Stimulated activated CD4-positive, alpha-beta T cell treated with anti-CD3 and anti-CD28 coated beads, Interleukin-4, amount 100 ng/mL, for 24 hours (primary cell): ENCODE measurements around the gene ACSL3.
"Not testable (repeated sequence)": the region's sequence is repeated elsewhere in the genome, so short reads cannot be mapped to it uniquely, and the experiment has no call there.

Source experiments
- DNase-seq: peaks from one replicate; pipeline ENCODE4 v3.0.0-alpha.2; 2020

Gene ACSL3

DNA sequence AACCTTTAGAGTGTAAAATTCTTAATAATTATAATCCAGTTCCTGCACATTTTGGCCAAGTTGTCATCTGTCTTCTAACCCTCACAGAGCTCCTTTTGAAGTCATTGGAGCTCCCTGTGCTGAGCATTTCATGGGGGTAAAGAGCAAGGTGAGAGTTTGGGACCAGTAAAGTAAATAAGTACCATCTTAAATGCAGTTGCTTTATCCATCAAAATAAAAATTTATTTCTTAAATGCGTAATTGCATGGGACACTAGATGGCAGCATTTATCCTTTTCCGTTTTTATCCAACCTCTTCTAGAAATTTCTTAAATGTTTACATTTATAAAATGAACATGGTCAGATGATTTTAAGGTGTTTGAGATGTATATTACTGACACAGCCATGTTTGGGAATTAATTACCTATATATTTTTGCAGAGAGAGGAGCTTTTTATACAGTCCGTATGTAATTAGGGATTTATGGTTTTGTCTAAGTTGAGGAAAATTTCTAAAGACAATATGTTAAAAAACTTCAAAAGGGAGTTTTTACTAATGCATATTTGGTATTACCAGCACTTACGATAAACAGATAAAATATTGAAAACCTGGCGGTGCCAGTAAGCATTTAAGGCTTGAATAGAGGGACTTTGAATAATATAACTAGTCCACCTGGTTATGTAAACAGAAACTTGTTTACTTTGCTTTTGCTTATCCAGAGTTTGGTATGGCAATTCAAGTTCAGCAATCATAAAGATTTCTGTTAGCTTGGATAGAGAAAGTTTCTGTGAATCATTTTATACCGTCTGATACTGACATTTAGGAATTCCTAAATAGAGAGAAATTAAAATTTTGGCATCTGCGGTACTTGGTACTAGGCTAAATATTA lies 54.5 kb downstream of the ACSL3 start:
- no peak for DNase-seq

GRCh38 chr2:222916229-222917197 lies 55.7 kb downstream of the ACSL3 start:
- DNase-seq = no peak

DNA sequence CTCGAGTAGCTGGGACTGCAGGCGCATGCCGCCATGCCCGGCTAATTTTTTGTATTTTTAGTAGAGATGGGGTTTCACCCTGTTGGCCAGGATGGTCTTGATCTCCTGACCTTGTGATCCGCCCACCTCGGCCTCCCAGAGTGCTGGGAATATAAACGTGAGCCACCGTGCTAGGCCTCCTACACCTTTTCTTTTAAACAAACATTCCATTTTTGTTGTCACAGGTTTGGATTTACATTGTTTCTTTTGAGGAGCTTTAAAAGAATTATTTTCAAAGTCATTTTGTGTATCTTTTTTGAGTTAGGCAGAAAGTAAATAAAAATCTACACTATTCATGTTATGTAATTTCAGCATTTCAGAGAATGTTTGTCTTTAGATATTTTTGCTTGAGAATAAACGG lies 56.4 kb downstream of the ACSL3 start:
- DNase-seq = not testable (repeated sequence)

DNA sequence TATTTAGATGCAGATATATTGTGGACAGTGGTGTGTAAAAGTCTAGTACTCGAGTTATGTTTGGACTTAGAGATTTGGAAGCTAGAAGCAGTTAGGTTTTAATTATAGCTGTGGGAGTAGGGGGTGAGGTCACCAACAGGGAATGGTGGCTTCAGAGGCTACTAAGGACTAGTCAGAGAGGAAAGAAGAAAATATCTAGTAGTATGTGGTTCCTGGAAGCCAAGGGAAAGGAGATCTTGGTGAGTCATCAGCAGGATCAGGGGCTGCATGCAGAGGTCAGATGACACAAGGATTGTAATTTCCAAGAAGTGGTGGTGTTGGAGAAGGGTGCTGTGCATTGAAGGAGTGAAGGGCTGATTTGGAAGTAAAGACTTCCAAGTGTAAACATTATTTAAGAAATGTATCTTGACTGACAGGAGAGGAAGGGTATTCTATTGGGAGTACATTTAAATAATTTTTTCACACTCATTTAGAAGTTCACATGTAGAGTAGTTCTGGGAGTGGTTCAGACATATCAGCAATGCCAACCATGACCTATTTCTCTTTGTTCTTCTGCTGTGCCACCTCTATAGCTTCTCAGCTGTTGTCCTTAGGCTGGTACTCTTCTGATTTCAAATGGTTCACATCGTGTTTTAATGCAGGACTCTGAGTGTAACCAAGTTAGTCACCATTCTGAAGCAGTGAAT lies 59.1 kb downstream of the ACSL3 start:
- no peak for DNase-seq

DNA sequence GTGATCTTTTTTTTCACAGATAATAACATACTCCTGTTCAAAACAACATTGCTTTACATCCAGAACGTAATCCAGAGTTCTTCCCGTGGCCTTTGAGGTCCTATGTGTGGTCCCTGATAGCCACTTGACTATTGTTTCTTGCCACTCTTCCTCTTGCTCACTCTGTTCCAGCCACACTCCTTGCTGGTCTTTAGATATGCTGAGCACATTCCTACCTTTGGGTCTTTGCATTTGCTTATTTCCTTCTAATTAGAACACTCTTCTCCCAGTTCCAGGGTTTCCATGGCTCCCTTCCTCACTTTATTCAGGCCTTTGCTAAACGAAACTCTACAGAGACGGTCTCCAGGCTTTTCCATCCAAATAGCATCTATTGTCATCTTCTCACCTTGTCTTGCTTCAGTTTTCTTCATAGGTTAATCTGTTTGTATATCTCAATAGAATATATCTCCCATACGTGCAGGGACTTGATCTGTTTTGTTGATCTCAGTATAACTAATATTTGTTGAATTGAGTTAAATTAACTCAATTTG lies 59.9 kb downstream of the ACSL3 start:
- DNase-seq = no peak

GRCh38 chr2:222922019-222922800 lies 61.4 kb downstream of the ACSL3 start:
- DNase-seq = no peak

- no peak for DNase-seq
These were observed 66.1 kb downstream of the ACSL3 start for GRCh38 chr2:222926915-222927314.

DNA sequence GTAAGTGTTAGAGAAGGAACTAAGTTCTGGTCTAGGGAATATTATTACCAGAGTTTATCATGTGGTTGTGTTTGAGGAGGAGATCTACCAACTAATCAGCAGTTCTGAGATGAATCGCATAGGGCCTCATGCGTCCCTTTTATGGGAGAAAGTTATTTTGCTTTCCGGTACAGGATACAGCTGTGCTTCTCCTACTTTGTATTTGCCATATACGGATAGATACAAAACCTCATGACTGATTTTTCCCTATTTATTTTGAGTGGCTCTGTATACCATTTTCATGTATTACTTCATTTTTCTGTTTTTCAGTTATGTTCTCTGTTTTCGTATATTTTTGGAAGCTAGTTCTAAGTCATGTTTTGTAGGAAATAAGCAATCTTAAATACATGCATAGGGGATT lies 66.8 kb downstream of the ACSL3 start:
- no peak for DNase-seq

DNA sequence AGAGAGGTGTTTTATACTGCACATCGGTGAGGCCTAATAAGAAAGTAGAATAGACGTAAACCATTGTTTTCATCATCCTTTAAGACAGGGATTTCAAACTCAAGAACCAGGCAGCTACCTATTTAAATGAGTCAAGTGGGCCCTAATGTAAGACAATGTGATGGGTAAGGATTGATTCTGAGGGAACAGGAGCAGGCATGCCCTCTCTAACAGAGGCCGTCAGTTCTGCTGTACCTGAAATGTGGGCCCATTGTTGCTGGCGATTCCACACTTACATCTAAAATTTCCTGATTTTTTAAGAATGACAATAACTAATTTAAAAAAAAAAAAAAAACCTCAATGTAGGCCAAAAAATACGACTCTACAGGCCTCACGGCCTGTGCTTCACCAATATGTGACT lies 67.5 kb downstream of the ACSL3 start:
- no peak for DNase-seq

GRCh38 chr2:222930862-222931261 lies 70.0 kb downstream of the ACSL3 start:
- no peak for DNase-seq

- DNase-seq = no peak
These were observed 70.8 kb downstream of the ACSL3 start for GRCh38 chr2:222931659-222932058.

DNA sequence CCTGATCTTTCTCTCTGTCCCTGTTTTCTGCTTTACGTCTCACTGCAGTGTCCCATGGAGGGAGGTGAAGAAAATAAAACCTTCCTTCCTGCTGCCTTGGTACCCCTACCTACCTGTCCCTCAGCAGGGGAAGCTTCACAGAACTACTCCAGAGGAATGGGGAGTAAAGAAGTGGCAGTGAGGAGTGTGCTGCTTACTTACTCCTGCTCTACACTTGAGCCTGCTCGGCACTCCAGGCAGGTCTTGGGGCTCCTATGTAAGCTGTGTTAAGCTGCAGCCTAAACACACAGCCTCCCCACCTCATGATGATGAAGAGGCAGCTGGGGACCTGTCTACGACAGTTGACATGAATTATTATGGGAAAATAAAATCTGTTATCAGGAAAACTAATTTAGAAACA lies 72.6 kb downstream of the ACSL3 start:
- DNase-seq = no peak

DNA sequence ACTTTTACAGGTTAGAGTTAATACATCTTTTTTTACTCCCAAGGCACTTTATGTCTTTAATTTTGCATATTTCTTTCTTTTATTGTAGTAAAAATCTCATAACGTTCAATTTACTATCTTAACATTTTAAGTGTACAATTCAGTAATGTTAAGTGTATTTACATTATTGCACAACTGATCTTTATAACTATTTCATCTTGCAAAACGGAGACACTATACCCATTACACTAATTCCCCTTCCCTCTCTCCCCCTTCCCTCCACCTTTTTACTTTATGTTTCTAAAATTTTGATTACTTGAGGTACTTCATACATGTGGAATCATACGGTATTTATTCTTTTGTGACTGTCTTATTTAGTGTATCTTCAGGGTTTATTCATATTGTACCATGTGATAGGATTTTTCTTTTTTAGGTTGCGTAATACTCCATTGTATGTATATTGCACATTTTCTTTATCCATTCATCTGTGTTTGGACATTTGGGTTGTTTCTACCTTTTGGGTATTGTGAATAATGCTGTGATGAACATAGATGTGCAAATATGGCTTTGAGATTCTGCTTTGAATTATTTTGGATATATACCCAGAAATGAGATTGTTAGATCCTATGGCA lies 75.0 kb downstream of the ACSL3 start:
- DNase-seq = no peak

DNA sequence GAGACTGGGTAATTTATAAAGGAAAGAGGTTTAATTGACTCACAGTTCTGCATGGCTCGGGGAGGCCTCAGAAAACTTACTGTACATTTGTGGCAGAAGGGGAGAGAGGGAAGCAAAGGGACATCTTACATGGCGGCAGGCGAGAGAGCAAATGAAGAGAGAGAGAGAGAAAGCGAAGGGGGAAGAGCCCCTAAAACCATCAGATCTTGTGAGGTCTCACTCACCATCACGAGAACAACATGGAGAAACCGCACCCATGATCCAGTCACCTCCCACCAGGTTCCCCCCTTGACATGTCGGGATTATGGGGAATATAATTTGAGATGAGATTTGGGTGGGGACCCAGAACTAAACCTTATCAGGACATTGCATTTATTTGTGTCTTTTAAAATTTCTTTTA lies 75.9 kb downstream of the ACSL3 start:
- DNase-seq = no peak

DNA sequence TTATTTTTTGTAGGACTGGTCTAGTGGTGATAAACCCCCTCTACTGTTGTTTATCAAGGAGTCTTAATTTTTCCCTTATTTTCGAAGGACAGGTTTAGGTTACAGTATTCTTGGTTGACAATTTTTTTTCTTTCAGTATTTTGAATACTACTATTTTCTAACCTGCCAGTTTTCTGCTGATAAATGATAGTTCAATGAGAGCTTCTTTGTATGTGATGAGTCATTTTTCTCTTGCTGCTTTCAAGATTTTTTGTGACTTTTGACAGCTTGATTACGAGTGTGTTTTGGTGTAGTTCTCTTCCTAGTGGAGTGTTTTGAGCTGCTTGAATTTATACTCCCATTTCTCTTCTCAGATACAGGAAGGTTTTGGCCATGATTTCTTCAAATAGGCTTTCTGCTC lies 77.5 kb downstream of the ACSL3 start:
- no peak for DNase-seq

- peak; percentile 62 for DNase-seq
These were observed 78.5 kb downstream of the ACSL3 start for GRCh38 chr2:222939208-222939856.

DNA sequence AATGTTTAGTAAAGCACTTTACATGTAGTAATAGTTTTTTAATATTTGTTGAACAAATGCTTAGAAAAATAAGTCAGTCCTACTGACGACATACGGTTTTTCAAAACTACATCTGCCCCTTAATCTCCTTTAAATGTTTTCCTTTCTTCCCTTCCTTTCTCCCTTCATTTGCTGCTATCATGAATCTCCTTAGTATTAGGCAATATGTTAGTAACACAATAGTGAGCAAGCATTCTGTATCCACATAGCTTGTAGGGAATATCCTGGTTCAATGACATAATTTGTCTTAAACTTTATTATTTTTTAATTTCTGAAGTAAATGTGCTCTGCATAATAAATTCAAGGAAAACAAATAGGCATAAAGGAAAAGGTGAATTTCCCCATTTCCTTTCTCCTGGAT lies 79.1 kb downstream of the ACSL3 start:
- DNase-seq = no peak

- DNase-seq = no peak
These were observed 80.7 kb downstream of the ACSL3 start for GRCh38 chr2:222941510-222942032.

DNA sequence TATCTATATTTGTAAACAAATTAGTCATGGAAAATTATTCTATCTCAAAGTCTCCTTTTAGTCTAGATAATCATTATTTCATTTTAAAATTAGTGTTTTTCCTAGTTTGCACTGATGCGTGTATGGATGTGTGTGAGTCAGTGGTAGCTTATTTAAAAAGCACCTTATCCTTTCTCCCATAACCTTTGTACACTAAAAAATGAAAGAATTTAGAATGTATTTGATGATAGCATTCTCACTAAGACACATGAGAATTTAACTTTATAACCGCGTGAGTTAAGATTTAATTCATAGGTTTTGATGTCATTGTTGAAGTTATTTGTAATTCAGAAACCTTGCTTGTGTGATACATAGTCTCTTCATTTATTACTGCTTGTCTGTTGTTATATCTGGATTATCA lies 81.7 kb downstream of the ACSL3 start:
- DNase-seq = no peak

DNA sequence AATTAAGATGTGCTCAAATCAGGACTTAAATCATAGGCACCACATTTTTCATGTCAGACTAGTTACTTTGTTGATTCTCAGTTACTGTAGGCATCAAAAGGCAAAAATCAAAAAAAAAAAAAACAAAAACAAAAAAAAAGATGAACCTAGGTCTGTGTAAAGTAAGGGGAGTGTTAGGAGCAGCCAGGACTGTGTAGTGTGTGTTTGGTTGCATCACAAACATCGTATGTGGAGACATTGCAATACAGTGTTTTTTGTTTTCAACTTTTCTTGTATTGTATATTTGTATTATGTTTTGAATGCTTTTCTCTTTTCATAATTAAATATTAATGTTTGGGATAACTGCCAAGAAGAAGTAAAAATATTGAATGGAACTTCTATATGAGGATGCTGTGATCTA lies 82.1 kb downstream of the ACSL3 start:
- DNase-seq = no peak

- DNase-seq = no peak
These were observed 83.0 kb downstream of the ACSL3 start for GRCh38 chr2:222943820-222944219.
